Coronary artery (tissue), 2 donors: ENCODE measurements around the gene HOMER2.

Experiments used
- DNase-seq: peaks from one replicate; pipeline ENCODE4 v3.0.0-alpha.2; 2017; ENCODE audit warnings: low spot score
- H3K27ac ChIP-seq, 2 donors: fragments of 200-600 bp; sonication (generic); one replicate each; pipeline ENCODE4 v1.5.1; 2016 to 2019
- H3K4me3 ChIP-seq: fragments of 200-600 bp; sonication (generic); 2 replicates; pipeline ENCODE4 v1.5.1; 2016; ENCODE audit warnings: mild to moderate bottlenecking, moderate library complexity
- TF ChIP-seq, protein P1 (sequence below): fragments of 200-600 bp; sonication (generic); IDR thresholded peaks from one replicate; pipeline ENCODE4 v1.5.1; 2019; ENCODE audit warnings: antibody characterized with exemption

HOMER2 gene

DNA sequence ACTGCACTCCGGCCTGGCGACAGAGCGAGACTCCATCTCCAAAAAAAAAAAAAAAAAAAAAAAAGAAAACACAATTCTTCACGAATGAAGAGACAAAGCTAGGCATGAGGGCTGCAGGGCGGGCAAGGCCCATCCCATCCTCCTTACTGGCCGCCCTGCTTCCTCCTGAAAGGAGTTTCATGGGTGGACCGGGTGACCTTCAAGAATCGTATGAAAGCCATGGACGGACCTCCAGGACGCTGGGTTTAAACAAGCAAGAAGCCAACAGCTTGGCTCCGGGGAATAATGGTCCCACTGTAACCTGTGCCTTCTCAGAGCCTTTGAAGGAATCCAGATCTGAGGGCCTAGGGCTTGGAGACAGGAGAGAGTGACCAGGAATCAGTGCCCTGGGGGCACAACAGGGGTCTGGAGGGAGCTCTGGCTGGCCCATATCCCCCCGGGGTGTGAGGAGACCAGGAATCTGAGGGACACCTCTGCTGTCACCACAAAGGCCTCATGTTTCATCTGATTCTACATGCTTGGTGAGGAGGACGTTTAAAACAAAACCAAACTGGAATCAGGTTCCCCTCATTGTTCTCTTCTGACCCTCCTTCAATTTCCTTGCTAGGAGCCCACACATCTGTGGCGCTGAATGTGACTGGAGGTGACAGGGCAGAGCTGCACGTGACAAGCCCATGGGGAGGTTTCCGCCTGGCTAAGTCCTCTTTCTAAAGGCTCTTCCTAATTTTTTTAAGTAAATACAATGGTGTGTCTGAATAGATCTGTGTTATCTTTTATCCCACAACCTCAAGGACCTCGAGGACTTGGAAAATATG lies 97.0 kb downstream of the HOMER2 start:
- no peak for DNase-seq
- Histone ChIP-seq H3K4me3 (no peak overlapping the region), H3K27ac (no peak overlapping the region)
- TF ChIP-seq, protein P1, sequence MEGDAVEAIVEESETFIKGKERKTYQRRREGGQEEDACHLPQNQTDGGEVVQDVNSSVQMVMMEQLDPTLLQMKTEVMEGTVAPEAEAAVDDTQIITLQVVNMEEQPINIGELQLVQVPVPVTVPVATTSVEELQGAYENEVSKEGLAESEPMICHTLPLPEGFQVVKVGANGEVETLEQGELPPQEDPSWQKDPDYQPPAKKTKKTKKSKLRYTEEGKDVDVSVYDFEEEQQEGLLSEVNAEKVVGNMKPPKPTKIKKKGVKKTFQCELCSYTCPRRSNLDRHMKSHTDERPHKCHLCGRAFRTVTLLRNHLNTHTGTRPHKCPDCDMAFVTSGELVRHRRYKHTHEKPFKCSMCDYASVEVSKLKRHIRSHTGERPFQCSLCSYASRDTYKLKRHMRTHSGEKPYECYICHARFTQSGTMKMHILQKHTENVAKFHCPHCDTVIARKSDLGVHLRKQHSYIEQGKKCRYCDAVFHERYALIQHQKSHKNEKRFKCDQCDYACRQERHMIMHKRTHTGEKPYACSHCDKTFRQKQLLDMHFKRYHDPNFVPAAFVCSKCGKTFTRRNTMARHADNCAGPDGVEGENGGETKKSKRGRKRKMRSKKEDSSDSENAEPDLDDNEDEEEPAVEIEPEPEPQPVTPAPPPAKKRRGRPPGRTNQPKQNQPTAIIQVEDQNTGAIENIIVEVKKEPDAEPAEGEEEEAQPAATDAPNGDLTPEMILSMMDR = no peak

DNA sequence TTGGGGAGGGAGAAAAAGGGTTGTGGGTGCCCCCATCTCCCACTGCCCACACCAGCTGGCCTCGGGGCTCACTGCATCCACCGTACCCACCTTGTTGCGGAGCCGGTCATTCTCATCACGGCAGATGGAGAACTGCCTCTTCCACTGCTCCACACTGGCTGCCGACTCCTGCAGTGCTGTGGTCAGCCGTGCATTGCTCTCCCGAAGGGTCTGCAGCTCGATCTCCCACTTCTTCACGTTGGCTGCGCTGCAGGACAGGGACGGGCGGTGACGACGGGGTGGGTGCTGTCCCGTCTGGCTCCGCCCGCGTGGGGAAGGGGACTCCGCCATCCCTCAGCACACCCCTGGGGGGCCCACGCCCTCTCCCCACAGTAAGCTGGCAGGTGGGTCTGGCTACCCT lies 98.0 kb downstream of the HOMER2 start:
- H3K27ac ChIP-seq = no peak overlapping the region
- DNase-seq = no peak
- TF ChIP-seq, protein P1 = no peak
- H3K4me3 ChIP-seq = no peak overlapping the region

DNA sequence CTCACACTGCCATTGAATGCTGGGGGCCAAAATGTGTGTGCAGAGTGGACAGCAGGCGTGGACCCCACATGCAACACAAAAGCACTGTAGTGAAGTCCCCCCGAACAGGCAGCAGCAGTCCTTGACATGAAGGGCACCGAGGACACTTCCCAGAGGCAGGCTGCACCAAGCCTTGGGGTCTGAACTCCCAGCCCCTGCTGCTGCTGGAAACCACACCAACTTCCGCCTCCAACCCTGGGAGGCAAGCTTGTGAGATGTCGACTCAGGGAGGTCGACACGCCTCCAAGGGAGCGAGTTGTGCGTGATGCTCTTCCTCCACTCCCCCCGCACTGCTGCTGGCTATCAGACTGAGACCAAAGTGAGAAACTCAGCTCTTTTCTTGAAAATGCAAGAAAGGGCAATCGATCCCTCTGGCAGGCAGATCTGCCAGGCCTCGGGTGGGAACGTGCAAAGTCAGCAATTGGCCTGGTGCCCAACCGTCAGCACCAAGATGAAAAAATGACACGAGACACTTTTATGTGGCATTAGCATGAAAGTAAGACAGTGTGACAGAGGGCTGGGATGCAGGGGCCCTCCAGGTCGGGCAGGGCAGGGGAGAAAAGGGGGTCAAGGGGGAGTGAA lies 99.5 kb downstream of the HOMER2 start:
- no peak overlapping the region for H3K27ac ChIP-seq
- DNase-seq = no peak
- H3K4me3 ChIP-seq = no peak overlapping the region
- TF ChIP-seq, protein P1 = no peak

DNA sequence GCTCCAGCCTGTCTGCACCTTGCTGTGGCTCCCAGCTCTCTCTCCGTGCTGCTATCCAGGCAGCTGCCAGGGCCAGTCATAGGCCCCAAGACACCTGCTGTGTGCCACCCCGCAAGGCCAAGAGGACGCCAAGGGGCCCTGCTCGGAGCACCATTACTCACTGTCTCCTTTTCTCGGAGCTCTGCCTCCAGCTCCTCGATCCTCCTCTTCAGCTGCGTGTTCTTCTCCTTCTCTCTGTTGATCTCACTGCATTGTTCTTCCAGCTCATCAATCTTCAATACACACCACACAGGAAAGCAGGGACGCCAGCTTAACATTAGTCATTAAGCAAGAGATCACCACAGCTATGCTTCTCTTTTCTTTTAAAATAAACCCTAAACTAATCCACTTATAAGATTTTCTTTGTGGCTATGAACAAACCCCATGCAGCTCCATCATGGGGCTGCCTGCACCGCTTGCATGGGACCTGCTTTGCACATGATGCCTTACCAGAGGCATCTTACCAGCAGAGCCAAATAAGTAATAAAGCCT lies 100.5 kb downstream of the HOMER2 start:
- no peak for DNase-seq

DNA sequence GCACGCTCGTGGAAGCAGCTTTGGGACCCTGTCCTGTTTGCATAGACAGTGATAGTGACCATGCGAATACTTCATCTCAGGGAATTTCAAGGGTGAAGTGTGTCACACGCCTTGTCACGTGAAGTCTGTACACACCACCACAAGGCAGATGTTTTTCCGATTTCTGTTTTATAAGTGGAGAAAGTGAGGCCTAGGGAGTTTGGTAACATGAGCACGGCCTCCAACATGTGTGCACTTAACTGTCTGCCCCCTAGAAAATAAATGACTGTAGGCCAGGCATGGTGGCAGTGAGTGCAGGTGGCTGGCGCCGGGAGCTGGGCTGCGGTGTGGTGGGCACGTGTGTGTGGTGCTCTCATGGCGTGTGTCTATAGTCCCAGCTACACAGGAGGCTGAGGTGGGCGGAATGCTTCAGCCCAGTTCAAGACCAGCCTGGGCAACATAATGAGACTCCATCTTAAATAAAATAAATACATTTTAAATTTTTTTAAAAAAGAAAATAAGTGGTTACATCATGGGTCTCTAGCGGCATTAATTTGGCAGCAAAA lies 101.1 kb downstream of the HOMER2 start:
- H3K27ac ChIP-seq = no peak overlapping the region
- TF ChIP-seq, protein P1 = no peak
- H3K4me3 ChIP-seq = no peak overlapping the region
- DNase-seq = no peak

More for the DNA sequence above, 100.5 kb downstream of the HOMER2 start:
- Histone ChIP-seq H3K27ac (no peak overlapping the region), H3K4me3 (no peak overlapping the region)
- TF ChIP-seq, protein P1 = no peak

DNA sequence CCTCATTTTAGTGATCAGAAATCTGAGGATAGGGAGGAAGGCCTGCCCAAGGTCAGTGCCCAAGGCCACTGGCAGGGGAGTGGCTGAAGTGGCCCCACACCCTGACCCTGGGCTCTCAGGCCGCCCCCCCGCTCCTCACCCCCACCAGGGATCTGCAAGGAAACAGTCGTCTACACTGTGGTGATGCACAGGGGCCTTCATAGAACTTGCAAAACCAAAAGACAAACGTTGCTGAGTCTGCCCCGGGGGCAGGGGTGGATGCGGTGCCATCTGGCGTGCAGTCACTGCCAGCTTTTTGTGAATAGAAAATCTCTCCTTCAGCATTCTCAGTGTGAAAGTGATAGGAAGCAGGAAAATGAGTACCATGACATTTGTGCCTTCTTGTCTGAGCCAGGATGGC lies 101.8 kb downstream of the HOMER2 start:
- DNase-seq = no peak
- TF ChIP-seq, protein P1 = no peak
- Histone ChIP-seq H3K4me3 (no peak overlapping the region), H3K27ac (no peak overlapping the region)
